GM20000 (cell line): ENCODE measurements around the gene SMAD7.

Experiments
- DNase-seq: peaks from one replicate; pipeline ENCODE4 v3.0.0; 2012; ENCODE audit warnings: low spot score
- CTCF ChIP-seq: IDR thresholded peaks from 2 replicates; pipeline ENCODE4 v1.5.1; 2012; ENCODE audit warnings: mild to moderate bottlenecking, control low read depth; ENCODE audit errors: extremely low read depth, missing control alignments

Gene SMAD7

GRCh38 chr18:48946329-48946835, 4.4 kb downstream of the SMAD7 start:
- no peak for DNase-seq
- no peak for TF ChIP-seq CTCF

GRCh38 chr18:48945953-48946217, 4.9 kb downstream of the SMAD7 start:
- DNase-seq, result no peak

GRCh38 chr18:48944634-48945033, 6.1 kb downstream of the SMAD7 start:
- TF ChIP-seq CTCF, result no peak
- no peak for DNase-seq

More at GRCh38 chr18:48945953-48946217, 4.9 kb downstream of the SMAD7 start:
- TF ChIP-seq CTCF, result no peak

- DNase-seq, result no peak
- TF ChIP-seq CTCF, result no peak
Measured at GRCh38 chr18:48943736-48944527, 6.8 kb downstream of the SMAD7 start.

GRCh38 chr18:48943333-48943732, 7.4 kb downstream of the SMAD7 start:
- TF ChIP-seq CTCF, result no peak
- DNase-seq, result no peak

GRCh38 chr18:48942554-48943261, 8.1 kb downstream of the SMAD7 start:
- TF ChIP-seq CTCF, result no peak
- no peak for DNase-seq

- DNase-seq, result no peak
- no peak for TF ChIP-seq CTCF
Measured at GRCh38 chr18:48942086-48942485, 8.7 kb downstream of the SMAD7 start.
